GM10847 (cell line): ENCODE measurements around the gene RAD9A.

Experiments used
- POLR2A ChIP-seq: IDR thresholded peaks from 2 replicates; pipeline ENCODE4 v1.6.1; 2011; ENCODE audit not compliant: insufficient read length; ENCODE audit errors: extremely low read depth

RAD9A gene

DNA sequence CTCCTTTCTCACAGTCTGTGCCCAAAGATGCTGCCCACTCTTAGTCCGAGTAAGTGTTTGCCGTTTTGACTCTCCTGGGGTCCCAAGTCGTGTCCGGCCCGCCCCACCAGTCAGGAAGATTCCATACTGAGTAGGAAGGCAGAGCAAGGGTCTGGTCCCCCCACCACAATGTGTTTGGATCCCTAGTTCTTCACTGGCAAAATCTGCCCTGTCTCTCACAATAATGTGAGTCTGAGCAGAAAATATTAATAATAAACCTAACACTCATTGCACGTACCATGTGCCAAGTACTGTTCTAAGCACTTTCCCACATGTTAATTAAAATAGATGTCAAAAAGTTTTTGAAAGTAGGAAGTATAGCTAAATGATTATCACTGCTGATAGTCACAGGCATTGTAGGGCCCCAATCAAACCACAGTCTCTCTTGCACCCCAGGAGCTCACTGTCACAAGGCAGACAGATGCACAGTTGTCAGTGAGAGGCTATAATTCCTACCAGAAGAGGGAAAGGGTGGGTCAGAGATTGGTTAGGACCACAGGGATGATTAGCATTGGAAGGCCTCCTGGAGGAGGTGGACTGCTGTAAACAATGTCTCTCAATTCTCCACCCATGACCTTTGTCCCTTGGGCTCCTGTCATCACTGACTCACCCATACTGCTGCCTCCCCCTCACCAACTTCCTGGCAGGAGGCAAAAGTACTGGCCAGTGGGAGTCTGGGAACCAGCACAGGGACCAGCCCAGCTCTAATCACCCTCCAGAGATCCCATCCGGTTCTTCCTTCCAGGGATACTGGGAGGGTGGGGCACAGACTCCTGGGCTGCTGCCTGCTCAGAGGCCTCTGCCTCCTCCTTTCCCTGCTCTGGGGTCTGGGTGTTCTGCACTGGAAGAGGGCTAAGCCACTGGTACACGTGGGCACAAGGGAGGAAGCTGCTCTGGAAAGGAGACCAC lies 37.4 kb upstream of the RAD9A start:
- no peak for TF ChIP-seq POLR2A

DNA sequence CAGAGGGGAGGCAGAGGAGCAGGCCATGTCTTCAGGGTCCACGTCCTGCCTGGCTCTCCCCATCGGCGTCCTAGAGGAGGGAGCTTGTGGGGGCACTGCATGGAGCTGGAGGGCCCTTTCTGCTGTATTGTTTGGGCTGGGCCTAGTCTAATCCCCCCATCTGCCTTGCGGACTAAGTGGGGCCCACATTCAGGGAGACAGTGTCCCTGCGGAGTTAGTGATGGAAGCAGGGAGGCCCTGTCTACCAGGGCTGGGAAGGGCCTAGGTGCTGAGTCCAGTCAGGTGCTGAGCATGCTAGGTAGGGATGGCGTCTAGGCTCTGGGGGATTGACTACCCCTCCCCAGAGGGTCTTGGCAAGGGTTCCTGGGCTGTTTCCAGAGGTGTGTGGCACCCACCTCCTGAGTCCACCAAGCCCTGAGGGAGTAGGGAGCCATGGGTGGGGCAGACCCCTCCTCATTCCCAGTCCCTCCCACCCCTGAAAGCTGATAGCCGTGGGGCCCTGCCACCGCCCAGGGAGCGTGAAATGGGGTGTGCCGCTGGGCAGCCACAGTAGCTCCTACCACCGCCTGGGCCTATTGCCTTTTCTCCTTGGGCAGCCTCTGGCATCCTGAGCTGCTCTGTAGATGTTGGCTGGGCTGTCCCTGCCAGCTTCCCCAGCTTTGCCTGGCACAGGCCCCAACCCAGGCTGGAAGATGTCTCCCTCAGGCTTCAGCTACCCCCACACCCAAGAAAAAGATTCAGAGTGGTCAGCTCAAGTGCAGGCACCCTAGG lies 36.6 kb upstream of the RAD9A start:
- no peak for TF ChIP-seq POLR2A

DNA sequence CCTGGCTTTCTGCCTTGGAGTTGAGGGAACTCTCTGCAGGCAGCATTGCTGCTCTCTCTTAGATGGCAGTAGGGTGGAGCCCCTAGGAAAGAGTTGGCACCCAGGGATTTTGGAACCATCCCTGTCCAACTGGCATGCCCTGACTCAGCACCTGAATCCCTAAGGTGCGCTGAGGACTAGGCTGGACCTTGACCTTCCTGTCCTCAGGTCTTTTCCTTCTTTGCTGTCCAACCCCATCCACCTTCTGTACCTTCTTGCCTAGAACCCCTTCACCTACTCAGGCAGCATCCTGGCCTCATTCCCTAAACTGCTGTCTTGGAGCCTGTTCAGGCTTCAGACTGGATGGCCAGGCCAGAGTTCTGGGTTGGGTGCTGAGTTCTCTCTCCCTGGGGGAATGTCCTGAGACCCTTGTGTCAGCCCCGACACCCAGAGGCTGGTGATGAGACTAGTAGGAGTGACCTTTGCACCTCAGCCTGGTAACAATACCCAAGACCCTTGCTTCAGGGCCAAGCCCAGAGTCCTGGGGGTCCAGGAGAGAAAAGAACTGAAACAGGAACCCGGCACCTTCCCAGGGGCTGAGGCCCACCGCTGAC lies 35.9 kb upstream of the RAD9A start:
- TF ChIP-seq POLR2A: no peak

DNA sequence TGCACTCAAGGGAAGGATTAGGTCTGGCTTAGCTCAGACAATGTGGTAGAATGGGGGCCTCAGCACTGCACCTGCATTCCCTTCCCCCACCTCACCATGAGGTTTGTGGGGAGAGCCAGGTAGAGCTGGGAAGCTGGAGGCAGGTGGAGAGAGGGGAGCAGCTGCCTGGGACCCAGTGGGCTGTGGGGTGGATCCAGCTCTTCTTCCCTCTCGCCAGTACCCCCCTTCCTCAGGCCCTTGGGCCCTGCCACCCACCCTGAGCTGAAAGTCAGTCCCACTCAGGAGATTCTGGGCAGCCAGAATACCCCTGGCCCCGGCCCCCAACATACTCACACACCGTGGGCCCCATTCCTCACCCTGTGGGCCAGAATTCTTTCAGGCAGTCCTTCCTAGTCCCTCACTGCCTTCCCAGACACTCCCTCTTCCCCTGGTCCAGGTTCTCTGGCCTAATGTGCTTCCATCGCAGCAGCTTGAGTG lies 35.4 kb upstream of the RAD9A start:
- no peak for TF ChIP-seq POLR2A

DNA sequence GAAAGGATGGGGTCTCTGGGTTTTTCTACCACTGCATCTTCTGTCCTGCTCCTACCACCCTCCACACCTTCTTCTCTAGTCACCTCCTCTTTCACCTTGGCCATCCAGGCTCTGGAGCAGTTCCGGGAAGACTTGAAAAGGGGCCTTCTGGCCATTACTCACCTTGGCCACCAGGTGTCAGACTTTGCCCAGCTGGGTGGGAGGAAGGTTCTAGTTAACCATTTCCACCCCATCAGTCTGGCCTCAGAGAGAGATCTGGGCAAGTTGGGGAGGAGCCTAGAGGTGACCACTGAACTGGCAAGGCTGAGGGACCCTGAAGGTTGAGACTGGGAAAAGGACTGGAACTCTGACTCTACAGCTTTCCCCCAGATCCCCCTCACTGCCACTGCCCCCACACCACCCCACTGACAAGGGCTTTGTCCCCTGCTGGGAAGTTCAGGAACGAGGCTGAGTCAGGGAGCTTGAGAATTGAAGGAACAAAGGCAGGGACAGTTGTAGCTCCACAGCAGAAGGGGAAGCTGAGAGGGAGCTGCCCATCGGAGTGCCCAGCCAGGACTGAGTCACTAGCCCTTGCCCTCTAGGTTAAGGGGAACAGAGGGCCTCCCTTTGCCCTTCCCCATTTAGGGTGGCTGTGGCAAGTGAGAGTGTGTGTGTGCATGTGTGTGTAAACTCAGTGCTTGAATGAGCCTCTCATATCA lies 34.8 kb upstream of the RAD9A start:
- no peak for TF ChIP-seq POLR2A

DNA sequence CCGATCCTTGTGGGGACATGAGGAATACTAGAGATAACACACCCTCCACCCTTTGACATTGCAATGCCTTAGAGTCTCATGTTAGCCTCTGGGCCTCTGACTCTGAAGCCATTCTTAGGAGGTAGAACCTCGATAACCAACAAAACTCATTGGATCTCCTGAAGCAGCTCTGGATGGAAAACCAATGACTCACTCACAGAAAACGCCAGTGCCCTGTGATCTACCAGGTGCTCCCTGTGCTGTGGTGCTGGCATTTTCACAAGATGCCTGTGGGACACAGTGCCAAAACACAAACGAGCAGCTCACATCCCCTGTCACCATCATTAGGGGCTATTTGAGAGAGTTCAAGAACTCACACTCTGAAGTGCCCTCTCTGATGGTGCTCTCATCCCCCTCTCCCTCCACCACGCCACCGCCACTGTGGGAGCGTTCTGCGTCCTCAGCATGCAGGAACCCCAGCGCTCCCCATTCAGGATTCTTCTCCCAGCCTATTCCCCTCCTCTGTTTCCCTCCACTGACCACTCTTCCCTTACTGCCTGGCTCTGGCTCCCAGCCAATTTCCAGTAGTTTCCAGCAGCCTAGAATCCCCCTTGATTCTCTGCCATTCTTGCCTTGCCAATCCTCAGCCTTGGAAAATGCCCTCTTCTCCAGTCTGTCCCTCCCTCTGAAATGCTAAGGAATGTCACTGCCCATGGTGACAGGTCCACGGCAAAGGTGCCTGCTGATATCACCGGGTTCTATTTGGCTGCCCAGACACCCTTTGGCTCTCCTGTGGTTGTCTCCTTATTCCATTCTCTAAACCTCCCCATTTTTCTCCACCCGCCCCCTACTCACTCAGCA lies 33.7 kb upstream of the RAD9A start:
- TF ChIP-seq POLR2A: no peak

DNA sequence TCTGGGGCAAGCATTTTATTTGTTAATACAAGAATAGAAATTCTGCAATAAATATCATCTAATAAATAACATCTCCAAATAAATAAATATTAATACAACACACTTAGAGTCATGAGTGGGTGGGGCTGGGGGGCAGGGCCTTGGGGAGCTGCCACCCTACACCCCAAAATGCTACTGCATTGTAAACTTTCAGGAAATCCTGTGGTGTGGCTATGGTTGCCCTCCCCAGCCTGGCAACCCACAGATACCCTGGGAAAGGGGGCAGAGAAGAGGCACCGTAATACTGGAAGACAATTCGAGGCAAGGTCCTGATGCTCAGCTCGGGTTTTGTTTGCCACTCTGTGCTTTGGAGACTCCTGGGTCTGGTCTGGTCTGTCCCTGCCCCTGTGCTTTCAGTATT lies 27.6 kb upstream of the RAD9A start:
- TF ChIP-seq POLR2A: no peak

DNA sequence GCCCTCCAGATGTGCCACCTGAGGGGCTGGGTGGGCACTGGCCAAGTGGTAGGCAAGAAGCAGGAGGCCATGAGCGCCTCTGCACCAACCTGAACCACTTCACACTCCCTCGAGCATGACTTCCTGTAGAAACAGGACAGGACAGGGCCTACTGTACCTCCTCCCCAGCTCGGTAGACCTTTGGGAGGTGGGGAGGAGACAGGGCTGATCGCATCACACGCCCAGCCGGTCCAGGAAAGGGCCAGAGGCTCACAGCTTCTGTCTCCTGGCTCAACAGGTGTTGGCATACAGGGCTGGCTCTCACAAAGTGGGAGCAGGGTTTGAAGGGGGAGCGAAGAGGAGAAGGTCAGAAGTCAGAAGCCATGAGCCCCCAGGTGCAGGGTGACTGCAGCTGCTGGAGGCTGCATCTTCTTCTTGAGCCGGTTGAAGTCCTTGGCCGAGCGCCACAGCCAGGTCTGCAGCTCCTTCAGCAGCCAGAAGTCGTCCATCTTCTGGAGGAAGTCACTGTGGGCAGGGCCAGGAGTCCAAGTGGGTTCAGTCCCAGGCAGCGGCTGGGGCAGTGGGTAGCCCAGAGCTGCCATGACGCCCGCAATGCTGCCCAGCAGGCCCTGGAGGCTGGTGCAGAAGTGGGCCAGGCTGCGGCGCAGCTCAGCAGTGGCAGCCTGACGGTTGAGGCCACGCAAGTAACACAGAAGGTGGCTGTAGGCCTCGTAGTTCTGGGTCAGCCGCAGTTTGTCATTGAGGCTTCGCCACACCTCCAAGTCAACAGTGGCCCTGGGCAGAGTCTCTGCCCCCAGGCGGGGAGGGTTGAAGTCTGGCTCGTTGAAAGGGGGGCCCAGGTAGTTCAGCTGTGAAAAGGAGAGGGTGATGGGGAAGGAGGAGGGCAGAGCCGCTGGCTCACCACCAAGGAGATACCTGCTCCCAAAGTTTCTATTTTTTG lies 26.7 kb upstream of the RAD9A start:
- TF ChIP-seq POLR2A: no peak

DNA sequence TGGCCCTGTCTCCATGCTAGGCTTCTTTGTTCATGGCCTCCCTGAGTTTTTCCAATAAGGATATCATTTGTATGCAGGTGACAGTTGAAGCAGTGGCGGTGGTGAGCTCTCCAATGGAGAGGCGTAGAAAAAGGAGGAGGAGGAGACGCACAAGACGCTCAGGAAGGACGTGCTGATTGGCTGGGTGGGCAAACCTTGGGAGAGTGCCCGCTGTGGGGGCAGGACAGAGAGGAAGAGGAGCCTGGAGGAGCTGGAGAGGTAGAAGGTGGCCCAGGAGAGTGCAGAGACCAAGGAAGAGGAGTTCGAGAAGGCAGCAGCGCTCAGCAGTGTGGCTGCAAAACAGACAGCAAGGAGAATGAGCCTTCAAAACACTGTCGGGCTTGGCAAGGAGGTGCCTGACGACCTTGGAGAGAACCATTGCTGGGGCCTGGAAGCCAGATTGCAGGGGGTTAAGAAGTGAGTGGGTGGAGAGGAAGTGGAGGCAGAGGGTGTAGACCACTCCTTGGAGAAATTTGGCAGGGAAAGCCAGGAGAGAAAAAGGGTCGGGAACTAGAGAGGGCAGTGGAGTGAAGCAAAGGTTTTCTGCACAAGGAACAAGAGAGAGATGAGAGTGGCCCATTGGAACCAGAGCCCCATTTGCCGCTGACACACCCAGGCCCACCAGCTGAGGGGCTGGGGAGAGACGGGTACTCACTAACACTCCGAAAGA lies 25.9 kb upstream of the RAD9A start:
- TF ChIP-seq POLR2A: no peak

DNA sequence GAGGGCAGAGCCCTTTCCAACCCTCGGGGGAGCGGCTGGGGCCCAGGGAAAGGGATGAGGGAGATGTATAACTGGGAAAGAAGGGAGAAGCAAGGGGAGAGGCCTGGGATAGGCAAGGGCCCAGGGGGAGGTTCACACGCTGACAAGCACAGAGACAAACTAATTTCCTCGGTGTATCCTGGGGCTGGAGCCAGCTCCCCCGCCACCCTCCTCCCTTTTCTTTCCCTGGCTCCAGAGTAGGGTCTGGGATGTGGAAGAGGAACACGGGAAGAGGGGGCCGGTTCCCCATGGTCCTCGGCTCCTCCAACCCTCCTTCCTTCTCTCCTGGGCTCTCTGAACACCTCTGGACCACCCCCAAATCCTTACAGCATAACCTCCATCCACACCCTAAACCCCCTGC lies 25.2 kb upstream of the RAD9A start:
- TF ChIP-seq POLR2A: no peak

DNA sequence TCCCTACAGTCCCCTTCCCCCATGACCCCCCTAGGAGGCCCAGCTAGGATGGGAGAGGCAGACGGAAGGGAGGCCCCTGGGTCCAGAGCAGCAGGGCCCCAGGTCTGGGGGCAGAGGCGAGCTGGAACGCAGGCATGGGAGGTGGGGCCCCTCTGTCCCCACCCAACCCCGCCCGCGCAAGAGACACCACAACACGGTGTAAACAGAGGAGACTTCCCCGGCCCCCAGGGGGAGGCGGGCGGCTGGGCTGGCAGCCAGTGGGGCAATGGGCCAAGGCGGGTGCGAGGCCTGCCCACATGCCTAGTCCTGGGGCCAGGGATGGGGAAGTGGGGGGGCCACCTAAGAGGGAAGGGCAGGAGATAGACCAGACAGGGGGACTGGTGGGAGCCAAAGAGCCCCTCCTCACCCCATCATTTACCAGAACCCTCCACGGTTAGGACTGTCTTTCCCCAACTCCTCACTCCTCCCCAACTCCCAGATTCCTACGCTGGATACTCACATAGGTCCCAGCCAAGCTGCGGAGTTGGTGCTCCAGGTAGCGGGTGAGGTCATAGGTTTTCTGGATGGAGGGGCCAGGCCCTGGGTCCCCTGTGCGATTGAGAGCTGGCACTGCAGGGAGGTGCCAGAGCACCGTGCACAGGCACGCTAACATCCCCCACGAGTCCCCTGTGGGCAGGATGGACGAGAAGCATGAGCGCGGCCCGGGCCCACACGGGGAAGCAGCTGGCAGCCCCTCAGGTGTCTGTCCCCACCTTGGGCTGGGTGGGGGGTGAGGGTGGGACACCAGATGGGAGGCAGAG lies 24.6 kb upstream of the RAD9A start:
- TF ChIP-seq POLR2A: no peak

DNA sequence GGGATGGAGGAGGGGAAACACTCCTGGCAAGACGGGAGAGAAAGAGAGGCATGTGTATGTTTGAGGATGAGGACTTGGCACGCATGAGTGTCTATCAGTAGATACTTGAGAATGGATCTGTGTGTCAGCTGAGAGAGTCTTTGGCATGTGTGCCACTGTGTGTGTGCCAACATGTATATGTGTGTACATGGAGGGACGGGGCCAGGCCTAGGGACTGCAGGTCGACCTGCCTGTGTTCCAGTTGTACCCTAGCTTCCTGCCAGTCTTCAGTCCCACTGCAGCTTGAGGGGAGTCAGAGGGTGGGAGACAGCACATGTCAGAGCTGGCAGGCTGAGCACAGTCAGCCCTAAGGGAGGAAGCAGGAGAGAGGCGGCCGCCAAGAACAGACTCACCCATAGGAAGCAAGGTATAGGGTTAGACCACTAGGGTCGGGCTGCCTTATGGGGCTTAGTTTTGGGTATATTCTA lies 24.0 kb upstream of the RAD9A start:
- TF ChIP-seq POLR2A: no peak
